Stromal cell of bone marrow (primary cell): ENCODE measurements around the gene TNS1.
"Not testable (repeated sequence)": the region's sequence is repeated elsewhere in the genome, so short reads cannot be mapped to it uniquely, and the experiment has no call there.

Experiments
- DNase-seq: peaks from one replicate; pipeline ENCODE4 v3.0.0-alpha.2; 2012; ENCODE audit warnings: low read depth

Gene TNS1

DNA sequence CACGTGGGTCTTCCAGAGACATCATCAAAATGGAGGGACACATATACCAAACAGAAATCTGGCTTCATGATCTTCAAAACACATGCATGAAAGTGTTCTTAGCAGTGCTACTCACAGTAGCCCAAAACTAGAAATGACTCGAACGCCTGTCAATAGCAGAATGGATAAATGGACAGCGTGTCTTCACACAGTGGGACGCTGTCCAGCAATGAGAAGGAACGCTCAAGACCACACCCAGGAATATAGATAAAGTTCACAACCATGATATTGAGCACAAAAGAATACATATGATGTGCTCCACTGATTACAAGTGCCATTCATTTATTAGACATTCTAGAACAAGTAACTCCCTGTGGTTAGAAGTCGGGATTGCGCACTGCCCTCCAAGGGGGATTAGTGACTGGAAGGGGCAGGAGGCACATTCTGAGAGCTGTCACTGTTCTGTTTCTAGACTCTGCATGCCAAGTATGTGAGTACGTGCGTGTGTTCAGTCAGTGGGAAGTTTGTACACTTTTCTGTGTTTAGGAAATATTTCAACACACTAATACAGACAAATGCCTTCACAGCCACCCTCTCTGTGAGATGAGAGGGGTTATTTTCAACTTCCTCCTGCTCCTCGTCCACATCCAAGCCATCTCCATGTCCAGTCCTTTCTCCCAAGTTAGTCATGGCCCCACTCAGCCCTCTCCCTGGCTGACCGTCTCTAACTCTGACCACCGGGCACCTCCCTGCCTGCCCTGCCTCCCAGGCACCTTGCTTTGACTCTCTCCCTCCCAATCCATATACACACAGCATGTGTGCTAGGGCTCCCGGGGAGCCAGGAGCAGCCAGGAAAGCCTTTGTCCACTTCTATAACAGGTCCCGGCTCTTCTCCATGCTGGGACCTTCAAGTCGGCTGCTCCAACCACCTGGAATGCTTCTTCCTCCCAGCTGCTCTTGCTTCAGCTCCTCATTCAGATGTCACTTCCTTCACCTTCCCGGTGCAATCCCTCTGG, 26.9 kb upstream of the TNS1 start:
- DNase-seq, result no peak

DNA sequence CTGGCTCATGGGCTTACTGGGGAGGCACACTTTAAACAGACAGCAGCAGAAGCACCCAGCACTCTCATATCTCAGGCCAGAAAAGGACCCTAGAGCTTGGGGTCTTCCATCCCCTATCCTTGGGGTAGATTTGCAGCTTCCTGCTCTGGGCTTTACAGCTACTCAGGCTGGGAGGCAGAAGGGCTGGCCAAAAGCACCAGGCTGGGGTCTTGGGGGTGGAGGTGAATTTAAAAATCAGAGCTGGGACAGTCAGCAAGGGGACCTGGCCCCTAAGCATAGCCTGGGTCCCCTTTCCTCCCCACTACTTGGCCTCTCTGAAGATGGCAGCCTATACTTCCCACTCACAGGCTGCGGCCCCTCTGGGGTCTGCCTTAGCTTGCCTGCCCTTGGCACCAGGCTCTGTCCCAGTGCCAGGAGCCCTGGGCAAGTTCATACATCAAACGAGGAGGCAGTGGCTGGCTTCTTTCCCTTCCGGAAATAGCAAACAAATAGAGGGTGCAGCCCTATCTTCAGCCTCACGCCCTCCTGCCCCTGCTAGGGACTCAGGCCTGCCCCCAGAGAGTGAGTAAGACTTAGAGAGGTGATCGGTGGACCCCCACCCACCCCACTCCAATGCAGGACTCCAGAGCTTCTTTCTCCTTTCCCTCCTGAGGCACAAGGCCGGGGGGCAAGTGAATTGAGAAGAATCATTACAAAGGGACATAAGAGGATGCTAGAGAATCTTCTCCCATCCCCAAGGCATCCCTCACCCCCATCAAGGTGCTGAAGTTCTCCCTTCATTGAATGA, 26.0 kb upstream of the TNS1 start:
- DNase-seq, result no peak

DNA sequence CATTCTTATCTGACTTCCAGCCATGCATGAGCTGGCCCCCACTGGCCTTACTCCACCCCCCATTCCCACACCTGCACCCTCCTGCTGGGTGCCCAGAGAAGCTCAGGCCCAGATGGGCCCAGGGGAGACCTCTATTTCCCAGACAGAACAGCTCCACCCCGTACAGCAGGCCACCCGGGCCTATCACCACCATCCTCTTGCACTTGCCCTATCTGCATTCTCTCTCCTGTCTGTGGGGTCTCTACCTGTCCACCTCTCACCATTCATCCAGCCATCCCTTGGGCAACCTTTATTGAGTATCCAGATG, 25.3 kb upstream of the TNS1 start:
- no peak for DNase-seq

DNA sequence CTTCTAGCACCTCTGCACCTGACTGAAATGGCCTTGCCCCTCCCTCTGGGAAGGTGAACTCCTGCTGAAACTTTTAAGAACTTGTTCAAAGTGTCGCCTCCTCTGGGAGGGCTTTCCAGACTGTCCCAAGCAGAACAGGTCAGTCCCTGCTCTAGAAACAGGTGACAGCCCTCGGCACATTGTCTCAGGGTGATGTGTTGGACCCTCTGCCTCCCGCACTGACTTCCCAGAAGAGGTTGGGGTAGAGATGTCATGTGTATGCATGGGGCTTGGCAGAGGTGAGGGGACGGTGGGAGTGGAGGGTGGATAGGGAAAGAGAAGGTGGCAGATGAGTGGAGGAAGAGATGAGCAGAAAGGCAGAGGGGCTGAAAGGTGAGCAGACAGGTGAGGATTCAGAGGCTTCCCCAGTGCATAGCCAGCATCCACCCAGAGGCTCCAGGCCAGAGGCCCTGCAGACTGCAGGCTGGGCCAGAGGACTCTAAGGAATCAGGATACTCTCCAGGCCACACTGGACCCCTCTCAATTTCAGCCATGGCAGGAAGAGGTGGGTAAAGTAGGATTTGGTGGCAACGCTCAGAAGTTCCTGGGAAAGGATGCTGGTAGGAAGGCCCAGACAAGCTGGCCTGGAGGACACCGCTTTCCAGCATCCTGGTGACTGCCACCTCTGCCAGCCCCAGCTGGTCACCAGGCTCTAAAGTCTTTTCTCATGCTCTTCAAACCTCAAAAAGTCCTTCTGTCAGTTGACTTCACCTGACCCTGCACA, 24.8 kb upstream of the TNS1 start:
- no peak for DNase-seq

DNA sequence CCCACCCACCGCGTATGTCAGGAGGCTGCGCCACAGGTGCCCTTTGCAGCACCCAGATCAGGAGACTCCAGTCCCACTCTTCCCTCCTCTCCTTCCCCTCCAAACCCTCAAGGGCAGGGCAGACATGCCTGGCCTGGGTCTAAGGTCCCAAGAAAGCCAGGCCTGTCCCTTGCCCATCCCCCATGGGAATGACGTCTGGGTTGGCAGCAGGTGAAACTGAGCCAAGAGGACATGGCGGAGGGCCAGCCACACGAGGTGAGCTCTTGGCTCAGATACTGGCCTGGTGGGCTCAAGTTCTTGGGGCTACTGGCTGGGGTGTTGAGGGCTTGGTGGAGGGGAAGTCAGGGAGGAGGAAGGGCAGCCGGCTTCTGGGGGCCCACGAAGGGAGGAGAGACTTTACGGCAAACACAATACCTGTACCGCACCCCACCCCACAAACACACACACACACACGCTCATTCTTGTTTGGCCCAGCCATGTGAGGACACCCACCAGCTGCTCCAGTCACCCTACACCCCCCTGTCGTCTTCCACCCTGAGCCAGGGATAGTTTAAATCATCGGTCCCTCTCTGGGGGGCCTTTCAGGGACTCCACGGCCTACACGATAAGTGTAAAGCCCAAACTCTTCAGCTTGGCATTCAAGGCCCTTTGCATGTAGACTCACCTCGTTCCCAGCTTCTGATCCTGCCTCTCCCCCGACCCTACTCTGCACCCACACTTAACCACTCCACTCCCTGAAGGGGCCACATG, 24.1 kb upstream of the TNS1 start:
- no peak for DNase-seq

DNA sequence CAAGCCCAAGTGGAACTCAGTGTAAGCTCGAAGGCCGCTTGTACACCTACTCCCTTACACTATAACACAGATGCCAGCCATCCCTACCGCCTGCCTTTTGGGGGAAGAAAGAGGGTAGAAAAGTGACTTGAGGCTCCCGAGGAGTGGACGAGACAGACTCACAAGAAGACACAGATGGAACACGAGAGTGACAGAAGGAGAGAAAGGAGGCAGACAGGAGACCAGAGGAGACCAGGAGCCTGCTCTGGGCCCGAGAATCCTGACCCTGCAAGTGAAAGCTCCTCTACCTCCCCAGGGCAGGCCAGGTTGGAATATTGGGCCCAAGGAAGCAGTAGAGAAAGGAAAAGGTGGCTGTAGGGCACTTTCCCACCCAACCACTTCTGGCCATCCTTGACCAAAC, 23.4 kb upstream of the TNS1 start:
- DNase-seq, result no peak

DNA sequence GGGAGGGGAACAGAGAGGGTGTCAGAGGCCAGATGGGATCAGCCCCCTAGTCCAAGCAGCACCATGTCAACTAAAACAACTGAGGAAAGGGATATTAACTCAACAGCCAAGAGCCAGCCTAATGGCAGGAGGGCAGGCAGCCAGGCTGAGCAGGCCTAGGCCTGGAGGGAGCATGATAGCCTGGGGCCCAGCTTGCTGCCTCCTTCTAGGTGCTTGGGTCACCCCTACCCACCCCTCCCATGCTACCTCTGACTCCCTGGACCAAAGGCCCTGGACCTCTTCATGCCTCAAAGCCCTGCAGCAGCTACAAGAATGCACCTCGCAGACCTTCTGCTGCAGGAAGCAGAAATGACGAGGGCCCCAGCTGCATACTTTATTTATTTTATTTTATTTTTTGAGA, 22.1 kb upstream of the TNS1 start:
- no peak for DNase-seq

DNA sequence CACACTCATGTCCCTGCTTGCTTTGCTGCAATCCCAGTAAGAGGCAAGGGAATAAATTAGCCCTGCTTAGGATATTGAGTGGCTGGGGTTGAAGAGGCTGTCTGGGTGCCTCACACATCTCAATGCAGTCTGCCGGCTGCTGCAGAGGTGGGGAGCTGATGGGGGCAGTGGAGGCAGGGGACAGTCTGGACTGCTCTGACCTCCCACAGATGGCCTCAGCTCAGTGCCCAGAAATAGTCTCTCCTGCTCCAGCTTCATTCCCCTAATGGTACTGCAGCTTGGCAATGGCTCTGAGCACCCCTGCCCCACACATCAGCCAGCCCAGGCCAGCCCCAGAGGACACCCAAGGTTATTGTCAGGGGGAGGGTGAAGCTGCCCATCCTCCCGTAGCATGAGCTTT, 21.5 kb upstream of the TNS1 start:
- no peak for DNase-seq

DNA sequence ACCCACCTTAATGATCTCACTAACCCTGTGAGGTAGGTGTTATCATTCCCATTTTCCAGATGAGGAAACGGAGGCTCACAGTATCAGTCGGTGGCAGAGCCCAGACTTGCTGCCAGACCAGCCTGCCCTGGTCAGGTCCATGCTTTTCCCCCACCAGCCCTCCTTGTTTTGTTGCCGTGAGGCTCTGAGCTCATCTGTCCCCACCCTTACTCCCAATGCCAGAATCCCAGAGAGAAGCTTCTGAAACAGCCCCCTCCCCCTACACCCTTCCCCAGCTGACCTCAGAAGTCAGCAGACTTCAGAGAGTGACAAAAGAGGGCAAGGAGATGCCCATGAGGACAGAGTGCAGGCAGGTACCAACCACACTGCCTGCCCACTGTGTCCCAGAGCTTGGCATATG, 20.8 kb upstream of the TNS1 start:
- DNase-seq, result no peak

DNA sequence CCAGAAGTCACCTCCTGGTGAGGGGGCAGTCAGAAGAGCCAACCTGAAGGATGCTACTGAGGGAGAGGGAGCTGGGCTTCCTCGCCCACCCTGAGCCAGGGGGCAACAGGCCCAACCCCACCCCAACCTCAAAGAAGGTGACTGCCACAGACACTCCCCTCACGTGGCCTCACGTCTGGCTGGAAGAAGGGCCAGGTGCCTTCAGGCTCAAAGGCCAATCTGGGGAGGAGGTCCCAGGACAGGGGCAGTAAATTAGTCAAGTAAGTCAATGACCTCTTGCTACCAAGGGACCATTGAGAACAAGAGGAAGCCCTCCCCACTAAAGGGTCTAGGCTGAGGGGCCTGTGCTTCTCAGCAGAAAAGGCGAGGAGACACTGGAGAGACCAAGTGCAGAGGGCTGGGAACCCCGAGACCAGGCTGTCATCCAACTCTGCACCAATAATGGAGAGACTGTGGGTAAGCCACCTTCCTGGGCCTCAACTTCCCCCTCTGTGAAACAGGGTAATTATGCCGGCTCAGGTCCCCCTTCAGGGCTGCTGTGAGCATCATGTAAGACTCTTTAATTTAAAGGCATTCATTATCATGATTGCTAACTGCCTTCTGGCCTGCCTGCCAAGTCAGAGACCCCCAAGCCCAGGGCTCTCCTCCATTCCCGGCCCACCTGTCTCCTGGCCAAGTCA, 20.2 kb upstream of the TNS1 start:
- DNase-seq, result no peak

DNA sequence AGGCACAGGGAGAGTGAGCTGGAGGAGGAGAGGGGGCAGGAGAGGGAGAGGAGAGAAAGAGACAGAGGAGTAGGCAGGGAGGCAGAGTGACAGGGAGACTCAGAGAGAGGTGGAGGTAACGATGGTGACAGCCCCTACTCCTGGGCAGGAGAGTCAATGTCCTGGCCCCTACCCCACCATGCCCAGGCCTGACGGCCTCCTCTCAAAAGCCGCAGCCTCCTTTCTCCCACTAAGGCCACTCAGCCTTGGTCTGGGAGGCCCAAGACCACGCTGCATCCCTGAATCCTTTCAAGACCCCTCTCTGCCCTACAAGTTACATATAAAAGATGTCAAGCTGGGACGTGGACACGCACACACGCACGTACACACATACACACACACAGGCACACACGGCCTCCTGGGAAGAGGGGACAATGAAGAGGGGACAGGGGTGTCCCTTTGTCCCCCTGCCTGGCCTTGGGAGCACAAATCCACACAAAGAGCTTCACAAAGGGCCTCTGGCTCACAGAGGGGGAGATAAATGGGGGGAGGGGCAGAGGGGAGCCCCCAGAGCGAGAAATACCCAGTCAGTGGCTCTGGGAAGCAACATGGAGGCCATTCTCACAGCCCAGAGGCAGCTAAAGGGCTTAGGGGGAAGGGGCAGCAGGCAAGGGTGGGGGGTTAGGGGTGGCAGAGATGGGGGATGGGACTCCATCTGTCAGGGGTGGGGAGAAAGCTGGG, 19.5 kb upstream of the TNS1 start:
- no peak for DNase-seq

DNA sequence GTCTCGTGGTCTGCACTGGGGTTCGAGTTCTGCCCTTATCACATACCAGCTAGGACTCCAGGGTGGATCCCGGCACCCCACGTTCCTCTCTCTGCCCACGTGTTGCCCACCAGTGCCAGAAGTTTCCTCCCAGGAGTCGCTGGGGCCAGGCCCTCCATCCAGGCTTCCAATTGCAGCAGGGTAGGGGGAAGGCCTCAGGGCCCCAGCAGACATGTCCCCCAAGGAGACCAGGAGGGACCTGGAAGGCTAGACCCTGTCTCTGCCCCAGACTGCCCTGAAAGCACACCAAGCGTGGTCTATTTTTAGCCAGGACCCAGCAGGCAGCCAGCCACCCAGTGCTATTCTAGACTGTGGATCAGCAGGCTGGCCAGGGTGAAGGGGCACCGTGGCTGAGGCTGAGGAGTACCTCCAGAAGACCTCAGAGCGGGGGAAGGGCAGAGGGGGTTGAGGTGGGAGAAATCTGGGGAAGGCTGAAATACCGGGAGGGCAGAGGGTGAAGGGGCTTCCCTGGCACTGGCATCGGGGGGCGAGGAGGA, 18.8 kb upstream of the TNS1 start:
- no peak for DNase-seq

DNA sequence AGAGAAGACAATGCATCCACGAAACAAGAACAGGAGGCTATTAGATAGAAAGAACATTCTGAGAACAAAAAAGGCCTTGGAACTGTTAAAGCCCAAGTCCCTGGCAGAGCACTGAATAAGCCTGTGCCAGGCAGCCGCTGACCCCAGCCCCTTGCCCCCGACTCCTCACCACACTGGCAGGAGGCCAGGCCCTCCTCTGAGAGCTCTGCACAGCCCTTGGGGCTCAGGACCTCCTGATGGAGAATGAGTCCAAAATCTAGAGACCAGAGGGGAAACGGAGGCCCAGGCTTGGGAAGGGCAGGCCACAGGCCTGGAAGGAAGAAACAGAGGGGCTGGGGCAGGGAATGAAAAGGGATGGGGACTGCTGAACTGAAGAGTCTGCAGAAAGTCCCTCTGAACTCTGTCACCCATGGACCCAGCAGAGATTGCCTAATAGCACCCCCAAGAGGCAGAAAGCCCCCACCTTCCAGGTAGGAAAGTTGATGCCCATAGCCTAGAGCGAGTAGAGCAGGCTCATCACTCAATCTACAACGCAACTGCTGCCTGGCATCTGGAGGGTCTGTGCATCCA, 18.3 kb upstream of the TNS1 start:
- no peak for DNase-seq

DNA sequence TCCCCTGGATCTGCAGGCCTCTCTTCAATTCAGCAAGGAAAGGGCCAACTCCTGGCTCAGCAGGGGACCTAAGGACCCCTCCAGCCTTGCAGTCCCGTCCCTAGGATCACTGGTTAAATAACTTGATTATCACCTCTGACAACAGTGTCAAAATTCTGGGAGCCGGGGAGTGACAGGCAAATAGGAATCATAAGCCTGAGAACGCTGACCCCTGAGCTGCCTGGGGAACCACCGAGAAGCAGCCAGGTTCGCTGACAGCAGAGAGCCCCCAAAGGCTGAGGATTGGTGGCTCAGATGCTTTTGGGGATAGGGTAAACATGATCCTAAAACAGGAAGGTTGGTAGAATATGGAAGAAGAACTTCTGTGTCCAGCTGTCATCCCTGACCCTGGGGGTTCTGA, 17.5 kb upstream of the TNS1 start:
- DNase-seq, result no peak

DNA sequence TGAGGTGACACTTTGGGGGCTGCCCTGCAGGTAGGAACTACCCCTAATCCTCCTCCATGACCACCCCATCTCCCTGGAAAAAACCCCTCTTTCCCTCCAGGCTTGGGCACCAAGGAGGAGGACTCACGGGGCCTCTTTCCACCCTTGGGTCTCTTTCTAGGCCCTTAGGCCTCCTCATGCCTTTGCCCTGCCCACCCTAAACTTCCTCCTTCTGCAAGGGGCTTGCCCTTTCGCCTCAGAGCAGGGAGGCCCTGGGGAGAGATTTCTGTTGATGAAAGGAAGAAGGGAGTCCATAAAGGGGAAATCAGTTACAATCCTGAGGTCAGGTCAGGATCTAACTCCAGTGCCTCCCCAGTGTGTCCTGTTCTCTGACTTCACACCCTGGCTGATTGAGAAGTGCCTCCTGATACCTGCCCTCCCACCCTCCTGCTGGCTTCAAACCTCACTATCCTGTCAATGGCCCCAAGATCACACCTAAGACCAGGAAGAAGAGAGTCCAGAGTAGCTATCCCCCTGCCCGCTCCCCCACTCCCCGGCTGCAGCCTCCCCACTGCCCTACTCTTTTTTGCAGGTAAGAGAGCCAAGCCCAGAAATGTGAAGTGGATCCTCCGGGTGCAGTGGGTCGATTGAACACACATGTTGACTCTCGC, 16.7 kb upstream of the TNS1 start:
- DNase-seq, result no peak

DNA sequence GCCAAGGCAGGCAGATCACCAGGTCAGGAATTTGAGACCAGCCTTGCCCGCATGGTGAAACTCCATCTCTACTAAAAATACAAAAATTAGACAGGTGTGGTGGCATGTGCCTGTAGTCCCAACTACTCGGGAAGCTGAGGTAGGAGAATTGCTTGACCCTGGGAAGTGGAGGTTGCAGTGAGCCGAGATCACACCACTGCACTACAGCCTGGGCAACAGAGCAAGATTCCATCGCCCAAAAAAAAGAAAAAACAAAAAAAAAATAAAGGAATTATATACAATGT, 16.0 kb upstream of the TNS1 start:
- DNase-seq, result not testable (repeated sequence)

DNA sequence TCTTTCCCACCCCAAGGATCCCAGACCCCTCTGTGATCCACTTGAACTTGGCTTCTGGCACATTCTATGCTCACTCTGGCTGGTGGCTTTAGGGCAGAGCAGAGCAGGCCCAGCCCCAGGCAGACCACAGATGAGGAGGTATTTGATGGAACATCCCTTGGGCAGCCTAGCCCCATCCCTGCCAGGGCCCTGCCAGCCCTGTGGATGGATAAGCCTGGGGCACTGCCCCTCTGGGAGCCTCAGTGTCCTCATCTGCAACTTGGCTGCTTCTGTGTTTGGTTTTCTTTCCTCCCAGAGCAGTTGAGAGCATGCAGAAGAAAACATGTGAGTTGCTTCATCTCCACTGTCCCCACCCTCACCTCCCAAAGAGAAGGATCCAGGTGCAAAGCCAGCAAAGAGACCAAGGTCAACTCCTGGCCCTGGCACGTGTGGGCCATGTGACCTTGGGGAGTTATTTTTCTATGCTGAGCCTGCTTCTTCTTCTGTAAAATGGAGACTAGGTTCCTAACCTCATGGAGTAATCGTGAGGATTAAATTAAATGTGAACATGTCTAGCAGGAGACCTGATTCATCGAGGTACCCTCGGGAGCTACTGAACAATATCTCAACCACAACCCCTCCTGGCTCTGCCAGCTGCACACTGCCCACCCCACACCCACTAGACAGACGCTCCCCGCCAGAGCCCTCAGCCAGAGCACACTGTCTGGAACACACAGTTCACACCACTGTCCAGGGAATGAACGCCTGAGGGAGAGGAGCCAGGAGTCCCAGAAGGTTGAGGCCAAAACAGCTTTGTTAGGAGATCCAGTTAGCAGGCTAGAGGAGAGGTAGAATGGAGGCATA, 14.6 kb upstream of the TNS1 start:
- DNase-seq, result no peak

DNA sequence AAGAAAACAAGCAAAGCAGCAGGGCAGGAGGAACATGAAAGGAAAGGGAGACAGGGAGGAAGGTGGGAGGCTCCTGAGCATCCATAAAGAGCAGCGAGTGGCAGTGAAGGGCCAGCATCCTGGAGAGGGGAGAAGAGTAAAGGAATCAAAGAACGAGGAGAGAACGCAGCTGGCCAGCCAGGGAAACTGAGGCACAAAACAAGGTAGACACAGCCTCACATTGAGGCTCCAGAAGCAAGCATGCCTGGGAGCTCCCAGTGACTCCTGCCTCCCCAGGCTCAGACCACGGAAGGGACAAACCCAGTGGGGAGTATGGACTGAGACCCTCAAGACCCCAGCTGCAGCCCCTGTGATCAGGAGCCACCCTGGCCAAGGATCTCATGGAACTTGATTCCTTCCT, 14.0 kb upstream of the TNS1 start:
- DNase-seq, result no peak
